ENCODE measurements around the gene NECAB2. TPM values are rescaled to one million over a fixed set of nuclear protein-coding genes. Genes with fewer than 3 reads are reported as not detected.

The NECAB2 gene
- total RNA-seq, 1 experiment from 2014 or later: not detected

GRCh38 chr16:83932304-83932703, 35.7 kb upstream of the NECAB2 start:
- H3K4me1 ChIP-seq (replicated peaks): no peaks in the 10 kb centered on the region
- no peak overlapping the region for H3K27ac ChIP-seq
- H3K36me3 ChIP-seq: no peaks in the 10 kb centered on the region
- no peak overlapping the region for H3K4me3 ChIP-seq
- no peaks in the 10 kb centered on the region for H3K27me3 ChIP-seq (replicated peaks)
- H3K9me3 ChIP-seq (replicated peaks): no peaks in the 10 kb centered on the region; the same call in 1 of the 2 replicates
- DNase-seq (ENCODE audit: low read depth in 1 of 2, low spot score in 2 of 2): no peak

- no peak for DNase-seq (ENCODE audit: low read depth in 1 of 2, low spot score in 2 of 2)
- no peaks in the 10 kb centered on the region for H3K36me3 ChIP-seq
These were observed 34.9 kb upstream of the NECAB2 start for GRCh38 chr16:83932955-83933673.

GRCh38 chr16:83933885-83934683, 34.0 kb upstream of the NECAB2 start:
- no peaks in the 10 kb centered on the region for H3K36me3 ChIP-seq
- H3K27ac ChIP-seq: no peak overlapping the region
- no peak for DNase-seq (ENCODE audit: low read depth in 1 of 2, low spot score in 2 of 2)
- H3K27me3 ChIP-seq (replicated peaks): no peaks in the 10 kb centered on the region
- H3K9me3 ChIP-seq (replicated peaks): no peaks in the 10 kb centered on the region; the same call in 1 of the 2 replicates
- no peaks in the 10 kb centered on the region for H3K4me1 ChIP-seq (replicated peaks)
- H3K4me3 ChIP-seq: no peak overlapping the region

More at GRCh38 chr16:83932955-83933673, 34.9 kb upstream of the NECAB2 start:
- Histone ChIP-seq H3K9me3 (replicated peaks) (no peaks in the 10 kb centered on the region; the same call in 1 of the 2 replicates), H3K4me1 (replicated peaks) (no peaks in the 10 kb centered on the region), H3K27me3 (replicated peaks) (no peaks in the 10 kb centered on the region), H3K4me3 (no peak overlapping the region), H3K27ac (no peak overlapping the region)

- Histone ChIP-seq H3K27ac (no peak overlapping the region), H3K4me3 (no peak overlapping the region), H3K36me3 (no peaks in the 10 kb centered on the region), H3K4me1 (replicated peaks) (no peaks in the 10 kb centered on the region), H3K9me3 (replicated peaks) (no peaks in the 10 kb centered on the region; the same call in 1 of the 2 replicates), H3K27me3 (replicated peaks) (no peaks in the 10 kb centered on the region)
- DNase-seq (ENCODE audit: low read depth in 1 of 2, low spot score in 2 of 2): no peak
These were observed 33.4 kb upstream of the NECAB2 start for GRCh38 chr16:83934684-83934977.

- Histone ChIP-seq H3K36me3 (no peaks in the 10 kb centered on the region), H3K4me1 (replicated peaks) (no peaks in the 10 kb centered on the region), H3K4me3 (no peak overlapping the region), H3K27me3 (replicated peaks) (no peaks in the 10 kb centered on the region), H3K9me3 (replicated peaks) (no peaks in the 10 kb centered on the region; the same call in 1 of the 2 replicates), H3K27ac (no peak overlapping the region)
- DNase-seq (ENCODE audit: low read depth in 1 of 2, low spot score in 2 of 2): no peak
These were observed 32.8 kb upstream of the NECAB2 start for GRCh38 chr16:83935005-83935857.

- H3K4me3 ChIP-seq: no peak overlapping the region
- no peaks in the 10 kb centered on the region for H3K36me3 ChIP-seq
- no peak for DNase-seq (ENCODE audit: low read depth in 1 of 2, low spot score in 2 of 2)
- no peak overlapping the region for H3K27ac ChIP-seq
- no peaks in the 10 kb centered on the region; the same call in 1 of the 2 replicates for H3K9me3 ChIP-seq (replicated peaks)
- H3K27me3 ChIP-seq (replicated peaks): no peaks in the 10 kb centered on the region
- H3K4me1 ChIP-seq (replicated peaks): no peaks in the 10 kb centered on the region
These were observed 32.2 kb upstream of the NECAB2 start for GRCh38 chr16:83935858-83936255.

- Histone ChIP-seq H3K27ac (no peak overlapping the region), H3K4me1 (replicated peaks) (no peaks in the 10 kb centered on the region), H3K9me3 (replicated peaks) (no peaks in the 10 kb centered on the region), H3K36me3 (no peaks in the 10 kb centered on the region), H3K27me3 (replicated peaks) (no peaks in the 10 kb centered on the region), H3K4me3 (no peak overlapping the region)
- DNase-seq (ENCODE audit: low read depth in 1 of 2, low spot score in 2 of 2): no peak
These were observed 31.4 kb upstream of the NECAB2 start for GRCh38 chr16:83936581-83937165.

- DNase-seq (ENCODE audit: low read depth in 1 of 2, low spot score in 2 of 2): no peak
- Histone ChIP-seq H3K9me3 (replicated peaks) (no peaks in the 10 kb centered on the region), H3K4me1 (replicated peaks) (no peaks in the 10 kb centered on the region), H3K4me3 (no peak overlapping the region), H3K27me3 (replicated peaks) (no peaks in the 10 kb centered on the region), H3K36me3 (no peaks in the 10 kb centered on the region), H3K27ac (no peak overlapping the region)
These were observed 30.8 kb upstream of the NECAB2 start for GRCh38 chr16:83937267-83937666.

- Histone ChIP-seq H3K36me3 (no peaks in the 10 kb centered on the region), H3K9me3 (replicated peaks) (no peaks in the 10 kb centered on the region), H3K27me3 (replicated peaks) (no peaks in the 10 kb centered on the region), H3K27ac (no peak overlapping the region), H3K4me3 (no peak overlapping the region), H3K4me1 (replicated peaks) (peaks cover 2% of the 10 kb centered on the region)
- DNase-seq (ENCODE audit: low read depth in 1 of 2, low spot score in 2 of 2): no peak
These were observed 29.8 kb upstream of the NECAB2 start for GRCh38 chr16:83937922-83938885.

- no peak for DNase-seq (ENCODE audit: low read depth in 1 of 2, low spot score in 2 of 2)
- Histone ChIP-seq H3K27ac (no peak overlapping the region), H3K36me3 (no peaks in the 10 kb centered on the region), H3K4me1 (replicated peaks) (peaks cover 8% of the 10 kb centered on the region), H3K27me3 (replicated peaks) (no peaks in the 10 kb centered on the region), H3K4me3 (no peak overlapping the region), H3K9me3 (replicated peaks) (no peaks in the 10 kb centered on the region)
These were observed 28.7 kb upstream of the NECAB2 start for GRCh38 chr16:83939266-83939855.

- H3K27me3 ChIP-seq (replicated peaks): no peaks in the 10 kb centered on the region
- no peak for DNase-seq (ENCODE audit: low read depth in 1 of 2, low spot score in 2 of 2)
- H3K4me1 ChIP-seq (replicated peaks): peaks cover 8% of the 10 kb centered on the region
- H3K36me3 ChIP-seq: no peaks in the 10 kb centered on the region
- H3K9me3 ChIP-seq (replicated peaks): no peaks in the 10 kb centered on the region
- H3K4me3 ChIP-seq: no peak overlapping the region
- no peak overlapping the region for H3K27ac ChIP-seq
These were observed 27.9 kb upstream of the NECAB2 start for GRCh38 chr16:83940119-83940518.

GRCh38 chr16:83940630-83941378, 27.2 kb upstream of the NECAB2 start:
- no peaks in the 10 kb centered on the region for H3K27me3 ChIP-seq (replicated peaks)
- DNase-seq (ENCODE audit: low read depth in 1 of 2, low spot score in 2 of 2): no peak
- no peak overlapping the region for H3K27ac ChIP-seq
- H3K36me3 ChIP-seq: no peaks in the 10 kb centered on the region
- H3K4me1 ChIP-seq (replicated peaks): peaks cover 8% of the 10 kb centered on the region
- H3K9me3 ChIP-seq (replicated peaks): no peaks in the 10 kb centered on the region
- no peak overlapping the region for H3K4me3 ChIP-seq
